H1 (cell line): ENCODE data around the gene CPLX1. TPM values are rescaled to one million over a fixed set of nuclear protein-coding genes. Genes with fewer than 3 reads are reported as not detected.

Experiments used
- CTCF ChIA-PET: fragments of 300-600 bp; sonication (Branson Sonifier 250); formaldehyde crosslinking; loops from one replicate; lab custom pipeline; 2021; ENCODE audit not compliant: partially characterized antibody; lab: Charles Lee
- POLR2A ChIA-PET: fragments of 300-600 bp; sonication (Branson Sonifier 250); formaldehyde crosslinking; loops from one replicate; lab custom pipeline; 2021; ENCODE audit warnings: inconsistent platforms; ENCODE audit not compliant: partially characterized antibody; lab: Charles Lee
- DNase-seq, 2 experiments: peaks; one replicate each; pipeline versions ENCODE4 v3.0.0 to v3.0.0-alpha.2; 2010 to 2022; ENCODE audit warnings: low spot score in 2 of 2, low read depth in 1 of 2, mixed read lengths in 1 of 2
- FAIRE-seq: peaks from 2 replicates; lab custom pipeline; 2011; peaks lifted over from hg19 to GRCh38; lab: Jason Lieb, UNC
- H2AFZ ChIP-seq: 2 replicates; pipeline ENCODE4 v1.8.1; 2012; ENCODE audit warnings: low read length, inconsistent platforms
- H2AK5ac ChIP-seq: 2 replicates; pipeline ENCODE4 v1.6.1; 2013; ENCODE audit warnings: low read depth, low read length
- H2BK120ac ChIP-seq: replicated peaks from 2 replicates; pipeline ENCODE3; 2013; ENCODE audit warnings: low read depth, low read length, inconsistent platforms
- H2BK12ac ChIP-seq: 2 replicates; pipeline ENCODE4 v1.6.1; 2013; ENCODE audit warnings: low read depth, low read length
- H2BK15ac ChIP-seq: 2 replicates; pipeline ENCODE4 v1.6.1; 2013; ENCODE audit warnings: low read length
- H2BK20ac ChIP-seq: 2 replicates; pipeline ENCODE4 v1.6.1; 2013; ENCODE audit warnings: low read length
- H2BK5ac ChIP-seq: 2 replicates; pipeline ENCODE4 v1.6.1; 2013; ENCODE audit warnings: low read depth, low read length
- H3K14ac ChIP-seq: 2 replicates; pipeline ENCODE4 v1.6.1; 2013; ENCODE audit warnings: inconsistent platforms; ENCODE audit not compliant: insufficient read length
- H3K18ac ChIP-seq: 2 replicates; pipeline ENCODE4 v1.6.1; 2013; ENCODE audit warnings: low read length; ENCODE audit errors: extremely low read depth
- H3K23ac ChIP-seq: 2 replicates; pipeline ENCODE4 v1.6.1; 2013; ENCODE audit warnings: inconsistent platforms; ENCODE audit not compliant: insufficient read length
- H3K23me2 ChIP-seq: 2 replicates; pipeline ENCODE4 v1.6.1; 2013; ENCODE audit warnings: low read depth, low read length
- H3K27ac ChIP-seq: 2 replicates; pipeline ENCODE4 v1.6.1; 2011; ENCODE audit warnings: low read depth, low read length, inconsistent platforms
- H3K27me3 ChIP-seq, 4 experiments: replicated peaks in 1 of 4; 1 replicate in 1 of 4; 2 replicates in 3 of 4; pipeline versions ENCODE4 v1.6.1 to v1.8.1; 2011 to 2013; ENCODE audit warnings: low read length in 3 of 4, mild to moderate bottlenecking in 3 of 4, inconsistent platforms in 2 of 4, mixed read lengths in 2 of 4, moderate library complexity in 1 of 4; ENCODE audit not compliant: control insufficient read depth in 3 of 4, insufficient read depth in 3 of 4; ENCODE audit errors: extremely low read depth in 1 of 4
- H3K36me3 ChIP-seq, 4 experiments: 2 replicates each; pipeline versions ENCODE4 v1.6.1 to v1.8.1; 2011 to 2013; ENCODE audit warnings: mild to moderate bottlenecking in 4 of 4, low read length in 3 of 4, moderate library complexity in 2 of 4, control low read depth in 1 of 4, inconsistent platforms in 1 of 4; ENCODE audit not compliant: insufficient read depth in 4 of 4, control insufficient read depth in 2 of 4
- H3K4ac ChIP-seq: replicated peaks from 2 replicates; pipeline ENCODE3; 2013; ENCODE audit warnings: low read length, low read depth, mixed read lengths, inconsistent platforms; ENCODE audit not compliant: insufficient read length
- H3K4me1 ChIP-seq, 4 experiments: replicated peaks in 1 of 4; 1 replicate in 1 of 4; 2 replicates in 3 of 4; pipeline versions ENCODE4 v1.6.1 to v1.8.1; 2011 to 2013; ENCODE audit warnings: low read length in 3 of 4, inconsistent platforms in 2 of 4, mixed read lengths in 1 of 4; ENCODE audit not compliant: insufficient read depth in 4 of 4, control insufficient read depth in 3 of 4
- H3K4me2 ChIP-seq, 2 experiments: 2 replicates each; pipeline versions ENCODE4 v1.6.1 to v1.8.1; 2011 to 2013; ENCODE audit warnings: low read depth in 2 of 2, low read length in 2 of 2, control low read depth in 1 of 2, inconsistent platforms in 1 of 2, mild to moderate bottlenecking in 1 of 2; ENCODE audit not compliant: insufficient read depth in 1 of 2
- H3K4me3 ChIP-seq, 4 experiments: fragments of 200-600, 300-600 bp in 1 of 4; sonication (generic), shearing (Covaris generic), sonication (Bioruptor Twin) in 1 of 4; 2 replicates each; pipeline versions ENCODE4 v1.5.1 to v1.8.1; 2011 to 2016; ENCODE audit warnings: low read length in 4 of 4, low read depth in 3 of 4, control low read depth in 2 of 4, inconsistent platforms in 2 of 4, mild to moderate bottlenecking in 2 of 4, mixed read lengths in 1 of 4, moderate library complexity in 1 of 4; ENCODE audit not compliant: insufficient read depth in 2 of 4; ENCODE audit errors: extremely low read depth in 1 of 4
- H3K56ac ChIP-seq: replicated peaks from 2 replicates; pipeline ENCODE3; 2013; ENCODE audit warnings: low read depth, mild to moderate bottlenecking, mixed read lengths, low read length, inconsistent platforms; ENCODE audit not compliant: insufficient read length
- H3K79me1 ChIP-seq: 2 replicates; pipeline ENCODE4 v1.6.1; 2013; ENCODE audit warnings: low read depth, low read length, control low read depth
- H3K79me2 ChIP-seq, 2 experiments: 2 replicates each; pipeline versions ENCODE4 v1.6.1 to v1.8.1; 2012 to 2013; ENCODE audit warnings: low read length in 2 of 2, mild to moderate bottlenecking in 2 of 2, inconsistent platforms in 1 of 2; ENCODE audit not compliant: insufficient read depth in 2 of 2, control insufficient read depth in 1 of 2
- H3K9ac ChIP-seq, 4 experiments: replicated peaks in 1 of 4; 1 replicate in 1 of 4; 2 replicates in 3 of 4; pipeline versions ENCODE4 v1.6.1 to v1.8.1; 2011 to 2013; ENCODE audit warnings: low read depth in 3 of 4, low read length in 3 of 4, control low read depth in 2 of 4, mild to moderate bottlenecking in 2 of 4, moderate library complexity in 2 of 4, inconsistent platforms in 1 of 4; ENCODE audit errors: extremely low read depth in 1 of 4
- H3K9me3 ChIP-seq, 2 experiments: 2 replicates each; pipeline versions ENCODE4 v1.6.1 to v1.8.1; 2012 to 2013; ENCODE audit warnings: mild to moderate bottlenecking in 2 of 2, moderate library complexity in 2 of 2, control low read depth in 1 of 2, inconsistent platforms in 1 of 2, low read depth in 1 of 2, low read length in 1 of 2, mixed read lengths in 1 of 2; ENCODE audit not compliant: insufficient read depth in 2 of 2
- H4K20me1 ChIP-seq, 2 experiments: replicated peaks in 1 of 2; 2 replicates each; pipeline versions ENCODE3 to v1.8.1; 2011 to 2013; ENCODE audit warnings: inconsistent platforms in 2 of 2, low read length in 2 of 2, mild to moderate bottlenecking in 1 of 2; ENCODE audit not compliant: insufficient read depth in 2 of 2, control insufficient read depth in 1 of 2
- H4K5ac ChIP-seq: 2 replicates; pipeline ENCODE4 v1.6.1; 2013; ENCODE audit warnings: low read length, low read depth, mixed read lengths, inconsistent platforms; ENCODE audit not compliant: insufficient read length
- H4K8ac ChIP-seq: 2 replicates; pipeline ENCODE4 v1.8.0; 2013; ENCODE audit warnings: mild to moderate bottlenecking, moderate library complexity, low read length, inconsistent platforms; ENCODE audit not compliant: insufficient read depth; ENCODE audit errors: extremely low read depth
- H4K91ac ChIP-seq: replicated peaks from 2 replicates; pipeline ENCODE3; 2013; ENCODE audit warnings: low read length, mixed read lengths, inconsistent platforms; ENCODE audit not compliant: insufficient read length
- SIX5 ChIP-seq: IDR thresholded peaks from 2 replicates; pipeline ENCODE4 v1.6.1; 2011; ENCODE audit warnings: mild to moderate bottlenecking, low read depth, low read length
- WGBS, 2 experiments: shearing (Covaris generic) in 1 of 2; methylation state at CpG; one replicate each; pipeline versions ENCODE4 v1.1.6 to v1.1.7; 2013 to 2015; ENCODE audit warnings: low lambda C conversion rate in 2 of 2, mixed read lengths in 2 of 2, inconsistent platforms in 1 of 2, low coverage in 1 of 2, missing lambda C conversion rate in 1 of 2; ENCODE audit not compliant: insufficient replicate concordance in 2 of 2, insufficient coverage in 1 of 2, insufficient read length in 1 of 2; ENCODE audit errors: extremely low coverage in 1 of 2, missing lambda C conversion rate in 1 of 2; 5-methylcytosine and 5-hydroxymethylcytosine counted together
- polyA plus RNA-seq, 7 experiments: library from polyadenylated mRNA; depleted of rRNA in 3 of 7; stranded (reverse) in 5 of 7; unstranded in 2 of 7; fragments of >200 nt in 5 of 7; fragments of 200-250 nt in 2 of 7; gene quantifications; 1 replicate in 5 of 7; 2 replicates in 1 of 7; 4 replicates in 1 of 7; pipeline versions ENCODE4 v1.2.1 to v1.2.3, GENCODE V29; 2011 to 2013; ENCODE audit warnings: missing spikeins in 2 of 7, mixed read lengths in 2 of 7
- total RNA-seq: library from RNA; stranded (reverse); fragmentation: NEBNext Ultra II Directional; extraction: Animal tissue kit (Norgen Biotek cat#: 25700); gene quantifications from 2 replicates; pipeline ENCODE4 v1.2.1, GENCODE V29; 2021
- TF ChIP-seq, protein P1 (sequence below): IDR thresholded peaks from 2 replicates; pipeline ENCODE4 v1.6.1; 2012; ENCODE audit warnings: inconsistent platforms

The CPLX1 gene
- total and polyA plus RNA-seq, 2 of the 8 experiments (the other 6 are each of a cell fraction or from before 2014, with no cell fraction given), result 0.32 to 0.56 TPM

DNA sequence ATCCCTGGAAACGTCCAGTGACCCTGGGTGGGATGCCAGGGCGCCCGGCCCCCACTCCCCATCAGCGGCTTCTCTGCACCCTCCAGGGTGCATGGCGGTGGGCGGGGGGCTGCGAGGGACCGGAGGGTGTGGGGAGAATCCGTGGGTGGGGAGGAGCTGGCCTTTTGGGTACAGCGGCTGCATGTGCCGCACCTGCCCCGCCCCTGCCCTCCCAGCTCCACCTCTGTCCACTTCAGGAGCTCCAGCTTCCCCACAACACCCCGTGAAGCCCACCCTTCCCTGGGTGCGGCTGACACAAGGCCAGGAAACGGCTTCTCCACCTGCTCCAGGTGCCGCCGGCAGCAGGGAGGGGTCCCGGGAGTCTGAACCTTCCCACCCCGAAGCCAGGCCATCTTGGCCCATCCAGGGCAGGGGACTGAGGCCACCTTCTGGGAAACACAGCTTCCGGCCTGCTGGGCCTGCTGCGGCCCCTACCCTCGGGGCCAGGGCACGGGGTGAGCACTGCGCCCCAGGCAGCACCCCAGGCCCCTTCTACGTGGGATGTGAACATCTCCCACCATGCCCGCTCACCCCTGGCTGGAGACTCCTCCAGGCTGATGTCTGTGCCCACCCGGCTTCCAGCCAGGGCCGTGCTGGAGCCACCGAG is 34.6 kb downstream of the CPLX1 start:
- 85% methylated on average over 11 of the region's 29 CpGs; no CpG with 5 or more reads in 1 of the 2 experiments for WGBS, 2 experiments
- Histone ChIP-seq H2AFZ (no peak overlapping the region), H3K18ac (no peak overlapping the region), H3K79me1 (no peaks in the 10 kb centered on the region), H3K9me3 (no peaks in the 10 kb centered on the region), H2BK15ac (no peak overlapping the region), H3K4me3 (peak overlapping the region in 1 of 4 experiments; percentile 51; a peak in 1 of 8 replicates), H3K79me2 (no peaks in the 10 kb centered on the region), H3K36me3 (no peaks in the 10 kb centered on the region), H2BK12ac (peak overlapping the region; percentile 27; the same call in 1 of the 2 replicates), H4K5ac (no peak overlapping the region), H3K14ac (no peak overlapping the region), H3K56ac (no peak overlapping the region), H4K20me1 (peaks cover 4 to 7% of the 10 kb centered on the region in 2 experiments), H3K9ac (no peak overlapping the region), H2BK120ac (no peak overlapping the region), H3K27me3 (peaks cover 24 to 78% (median 60%) of the 10 kb centered on the region in 4 experiments), H3K27ac (no peak overlapping the region), H3K4me1 (peaks cover 5 to 38% (median 22%) of the 10 kb centered on the region in 4 experiments), H3K4me2 (peak overlapping the region in 1 of 2 experiments; percentile 65; a peak in 1 of 4 replicates), H4K8ac (no peak overlapping the region), H2BK5ac (no peak overlapping the region), H3K23me2 (peaks cover 5% of the 10 kb centered on the region; the same call in 1 of the 2 replicates), H2BK20ac (no peak overlapping the region), H3K4ac (no peak overlapping the region), H3K23ac (no peak overlapping the region), H4K91ac (peak overlapping the region; percentile 54), H2AK5ac (no peak overlapping the region)
- POLR2A ChIA-PET, result interaction anchor here (1.0 to 1.6 kb wide), 2 partner anchors 9 to 17 kb away, joined by 3 to 4 read pairs; no protein-coding TSS in a partner anchor
- DNase-seq, result no peak
- no peak for TF ChIP-seq SIX5
- TF ChIP-seq, protein P1, sequence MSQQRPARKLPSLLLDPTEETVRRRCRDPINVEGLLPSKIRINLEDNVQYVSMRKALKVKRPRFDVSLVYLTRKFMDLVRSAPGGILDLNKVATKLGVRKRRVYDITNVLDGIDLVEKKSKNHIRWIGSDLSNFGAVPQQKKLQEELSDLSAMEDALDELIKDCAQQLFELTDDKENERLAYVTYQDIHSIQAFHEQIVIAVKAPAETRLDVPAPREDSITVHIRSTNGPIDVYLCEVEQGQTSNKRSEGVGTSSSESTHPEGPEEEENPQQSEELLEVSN, result no peak
- CTCF ChIA-PET, result no interaction called here
- no peak for FAIRE-seq
